NCI-H526 treated with DMSO at 0.1 percent for 48 hours (cell line): ENCODE data around the gene MCL1.

Experiments used
- DNase-seq: peaks from one replicate; lab custom pipeline; 2025; lab: John Stamatoyannopoulos, UW

MCL1 gene

DNA sequence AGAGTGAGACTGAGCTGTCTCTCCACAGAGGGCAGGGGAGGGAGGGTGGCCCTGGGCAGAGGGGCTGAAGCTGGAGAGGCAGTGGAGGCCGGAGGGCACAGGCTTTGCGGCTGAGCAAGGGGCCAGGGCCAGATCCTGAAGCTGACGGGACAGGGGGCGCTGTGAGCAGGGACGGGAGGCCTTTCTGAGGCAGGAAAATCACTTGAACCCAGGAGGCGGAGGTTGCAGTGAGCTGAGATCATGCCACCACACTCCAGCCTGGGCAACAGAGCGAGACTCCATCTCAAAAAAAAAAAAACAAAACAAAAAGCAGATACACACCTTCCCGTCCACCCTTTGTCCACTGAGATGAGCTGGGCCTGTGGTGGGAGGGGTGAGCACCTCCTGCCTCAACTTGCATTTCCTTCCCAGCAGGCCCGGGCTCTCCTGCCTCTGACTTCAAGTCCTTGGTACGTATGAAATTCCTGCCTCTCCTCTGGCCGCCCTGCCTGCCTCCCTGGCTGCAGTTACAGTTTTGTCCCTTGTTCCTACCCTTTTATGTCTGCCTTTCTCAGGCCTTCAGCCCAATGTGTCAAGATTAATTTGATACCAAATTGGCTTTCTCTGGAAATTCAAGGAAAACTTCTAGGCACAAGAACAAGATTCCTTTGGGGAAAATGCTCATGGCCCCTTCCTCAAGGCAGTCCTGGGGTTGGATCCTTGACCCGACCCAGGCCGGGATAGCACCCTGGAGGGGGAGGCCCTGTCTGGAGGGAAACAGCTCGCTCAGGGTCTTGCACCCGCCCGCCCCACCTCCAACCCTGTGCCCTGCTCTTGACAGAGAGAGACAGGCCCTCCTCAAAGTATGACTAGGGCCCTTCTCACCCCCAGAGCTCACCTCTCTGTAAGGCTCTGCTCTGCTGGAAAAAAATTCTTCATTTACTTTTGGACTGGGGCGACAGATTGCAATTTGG is 41.4 kb downstream of the MCL1 start:
- no peak for DNase-seq

DNA sequence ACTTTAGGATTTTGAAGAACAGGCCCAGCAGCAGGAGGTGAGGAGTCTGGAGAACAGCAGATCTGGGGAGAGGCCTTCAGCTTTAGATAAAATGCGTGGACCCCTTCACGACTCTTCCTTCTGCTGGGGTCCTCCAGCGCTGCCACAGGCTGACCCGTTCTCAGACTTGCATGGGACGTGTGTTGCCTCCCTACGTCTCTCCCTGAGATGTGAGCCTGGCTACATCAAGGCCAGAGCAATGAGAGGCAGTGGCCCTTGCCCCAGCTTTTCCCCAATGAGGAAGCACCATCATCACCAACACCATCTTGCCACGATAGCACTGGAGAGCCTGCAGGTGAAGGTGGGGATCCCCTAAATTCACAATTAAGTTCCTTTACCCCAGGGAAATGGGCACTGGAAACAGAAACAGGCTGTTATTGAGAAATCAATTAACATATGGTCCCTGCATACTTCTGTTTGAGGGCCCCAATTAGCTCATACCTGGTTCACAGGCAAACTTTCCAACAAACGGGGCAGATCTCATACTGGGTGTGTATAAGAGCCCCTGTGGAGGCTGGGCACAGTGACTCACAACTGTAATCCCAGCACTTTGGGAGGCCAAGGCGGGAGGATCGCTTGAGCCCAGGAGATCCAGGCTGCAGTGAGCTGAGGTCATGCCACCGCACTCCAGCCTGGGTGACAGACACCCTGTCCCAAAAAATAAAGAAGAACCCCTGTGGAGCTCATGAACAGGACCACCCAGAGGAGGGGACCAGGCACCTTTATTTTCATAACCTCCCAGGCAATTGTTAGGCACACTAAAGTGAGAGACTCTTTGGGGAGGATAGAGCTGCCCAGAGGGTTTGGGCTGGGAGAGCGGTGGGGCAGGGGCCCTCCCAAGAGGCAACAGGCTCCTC is 42.3 kb downstream of the MCL1 start:
- no peak for DNase-seq

DNA sequence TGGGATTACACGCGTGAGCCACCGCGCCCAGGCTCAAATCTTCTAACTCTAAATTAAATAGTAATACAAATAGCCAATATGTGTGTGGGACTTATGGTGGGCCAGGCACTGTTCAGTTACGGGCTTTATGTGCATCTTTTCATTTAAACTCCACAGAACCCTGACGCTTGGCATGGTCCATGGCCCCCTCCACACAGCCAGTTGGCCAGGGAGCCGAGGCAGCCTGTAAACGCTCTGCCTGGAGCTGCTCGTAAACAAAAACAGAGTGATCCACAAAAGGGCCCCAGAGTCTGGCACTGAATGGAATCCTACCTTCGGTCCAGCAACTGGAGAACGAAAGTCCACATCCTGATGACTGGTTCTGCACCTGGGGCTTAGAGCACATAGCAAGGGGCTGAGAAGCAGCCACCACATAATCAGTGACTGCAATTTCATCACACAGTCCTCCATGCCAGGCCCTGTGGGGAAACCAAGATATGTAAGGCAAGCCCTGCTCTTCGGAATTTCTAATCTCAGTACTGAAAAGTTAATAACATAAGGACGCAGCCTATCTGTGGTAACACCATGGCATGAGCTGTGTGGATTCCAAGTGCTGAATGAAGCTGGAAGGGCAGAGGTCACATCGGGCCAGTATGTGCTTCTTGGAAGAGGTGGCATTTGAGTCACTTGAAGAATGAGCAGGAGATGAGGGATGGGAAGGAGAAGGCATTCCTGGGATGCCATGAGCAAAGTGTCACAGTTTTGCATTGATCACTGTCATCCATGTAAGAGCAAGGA is 43.7 kb downstream of the MCL1 start:
- no peak for DNase-seq

DNA sequence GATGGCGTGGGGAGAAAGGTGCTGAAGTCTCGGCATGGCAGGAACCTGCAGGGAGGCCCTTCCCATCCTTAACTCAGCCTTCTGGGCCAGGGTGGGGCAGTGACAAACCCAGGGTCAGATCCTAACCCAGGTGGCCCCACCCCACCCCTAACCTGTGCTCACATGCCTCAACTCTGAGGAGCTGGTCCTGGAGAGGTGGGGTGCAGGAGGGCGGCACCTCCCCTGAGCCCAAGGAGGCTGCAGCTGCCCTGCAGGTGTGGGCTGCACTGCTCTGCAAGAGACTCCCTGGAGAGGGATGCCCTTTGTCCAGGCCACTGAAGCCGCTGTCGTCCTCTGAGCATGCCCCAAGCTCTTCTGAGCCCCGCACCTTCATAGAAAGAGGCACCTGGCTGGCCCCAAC is 45.4 kb downstream of the MCL1 start:
- DNase-seq = no peak

DNA sequence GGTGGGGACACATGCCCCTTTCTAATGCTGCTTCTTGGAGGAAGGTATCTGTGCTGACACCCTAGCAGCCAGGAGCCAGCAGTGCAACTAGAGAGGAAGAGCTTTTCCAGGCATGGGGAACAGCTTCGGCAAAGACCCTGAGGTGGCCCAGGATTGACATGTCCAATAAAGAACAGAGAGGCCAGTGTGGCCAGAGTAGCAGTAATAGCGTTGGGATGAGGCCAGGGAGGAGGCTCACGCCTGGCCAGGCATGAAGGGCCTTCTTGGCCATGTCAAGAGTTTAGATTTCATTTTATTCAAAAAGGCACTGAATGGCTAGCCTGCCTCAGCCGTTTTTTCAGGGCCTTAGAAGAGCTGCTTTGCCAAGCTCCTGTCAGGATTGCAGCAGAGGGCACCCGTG is 46.5 kb downstream of the MCL1 start:
- no peak for DNase-seq

DNA sequence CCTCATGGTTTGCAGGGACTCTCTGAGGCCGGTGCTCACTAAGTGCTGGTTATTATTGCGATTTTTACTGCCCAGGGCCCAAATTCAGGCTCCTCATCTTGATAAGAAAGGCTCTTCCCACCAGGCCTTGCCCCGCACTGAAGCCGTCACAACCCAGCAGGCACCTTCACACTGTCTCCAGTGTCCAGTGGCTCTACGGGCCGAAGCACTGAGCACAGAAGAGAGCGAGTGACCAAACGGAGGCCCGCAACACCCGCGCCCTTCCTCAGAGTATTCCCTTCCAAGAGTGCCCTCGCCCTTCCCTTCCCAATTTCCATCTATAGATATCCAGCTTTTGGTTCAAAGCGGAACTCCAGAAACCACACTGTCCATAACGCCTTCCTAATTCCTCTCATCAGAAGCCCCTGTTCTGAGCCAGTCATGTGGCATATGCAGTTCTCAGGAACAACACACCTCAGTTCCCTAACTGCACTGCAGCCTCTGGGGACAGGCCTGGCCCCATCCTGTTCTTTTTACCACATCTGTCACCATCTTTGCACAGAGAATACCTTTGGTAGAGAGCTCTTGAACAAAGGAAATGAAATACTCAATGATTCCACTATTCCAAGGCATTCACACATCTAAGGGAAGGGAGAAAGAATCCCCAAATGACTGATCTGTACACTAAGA is 48.8 kb downstream of the MCL1 start:
- DNase-seq = no peak

DNA sequence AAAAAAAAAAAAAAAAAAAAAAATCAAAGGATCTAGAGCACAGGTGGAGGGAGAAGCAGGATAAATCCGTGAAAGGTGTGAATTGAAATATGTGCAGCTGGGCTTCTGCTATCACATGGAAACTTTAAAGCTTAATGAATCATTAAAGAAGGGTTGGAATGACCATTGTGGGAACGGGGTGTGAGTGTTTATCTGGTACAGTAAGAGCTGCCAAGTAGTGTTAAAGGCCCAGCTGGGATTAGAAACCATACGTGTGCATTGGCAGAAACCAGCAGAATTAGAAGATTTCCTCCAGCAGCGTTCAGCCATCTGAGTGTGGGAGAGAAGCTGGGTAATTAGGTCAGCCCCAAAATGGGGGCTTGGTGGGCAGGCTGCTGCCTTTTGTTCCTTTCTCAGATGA is 50.4 kb downstream of the MCL1 start:
- DNase-seq = no peak

DNA sequence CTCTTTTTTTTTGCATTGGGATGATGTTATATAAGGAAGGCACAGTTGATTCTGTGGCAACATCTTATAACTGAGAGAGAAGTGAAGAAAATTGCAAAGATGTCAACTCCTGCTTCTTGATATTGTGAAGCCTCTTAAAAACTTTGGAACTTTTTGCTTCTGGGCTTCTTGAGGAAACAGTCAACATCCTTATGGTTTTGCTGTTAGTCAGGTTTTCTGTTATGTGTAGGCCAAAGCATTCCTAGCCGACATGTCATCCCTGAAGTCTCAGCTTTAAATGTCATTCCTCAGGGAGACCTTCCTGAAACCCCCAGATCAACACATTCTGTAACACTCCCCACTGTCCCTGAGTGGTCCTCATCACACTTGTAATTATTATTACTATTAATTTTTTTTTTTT is 51.2 kb downstream of the MCL1 start:
- DNase-seq = no peak

DNA sequence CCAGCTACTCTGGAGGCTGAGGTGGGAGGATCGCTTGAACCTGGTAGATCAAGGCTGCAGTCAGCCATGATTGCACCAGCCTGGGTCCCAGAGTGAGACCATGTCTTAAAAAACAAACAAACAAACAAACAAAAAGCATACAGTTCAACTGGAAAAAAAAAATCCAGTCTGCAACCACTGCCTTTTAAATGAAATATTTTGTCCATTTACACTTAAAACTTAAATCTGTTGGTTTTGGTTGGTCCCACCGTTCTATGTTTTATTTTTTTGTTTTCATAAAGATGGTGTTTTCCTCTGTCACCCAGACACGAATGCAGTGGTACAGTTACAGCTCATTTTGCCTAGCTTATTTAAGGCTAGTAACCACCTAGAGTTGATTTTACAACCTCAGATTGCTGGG is 54.1 kb downstream of the MCL1 start:
- DNase-seq = no peak
